ENCODE data around the gene COG3. TPM values are rescaled to one million over a fixed set of nuclear protein-coding genes. Genes with fewer than 3 reads are reported as not detected.
A peak's percentile ranks its signal among the peaks of the same experiment; 100 is the strongest.

Gene COG3
- total RNA-seq, 2 donors from 2014 or later = 11.7 to 18.6 TPM

DNA sequence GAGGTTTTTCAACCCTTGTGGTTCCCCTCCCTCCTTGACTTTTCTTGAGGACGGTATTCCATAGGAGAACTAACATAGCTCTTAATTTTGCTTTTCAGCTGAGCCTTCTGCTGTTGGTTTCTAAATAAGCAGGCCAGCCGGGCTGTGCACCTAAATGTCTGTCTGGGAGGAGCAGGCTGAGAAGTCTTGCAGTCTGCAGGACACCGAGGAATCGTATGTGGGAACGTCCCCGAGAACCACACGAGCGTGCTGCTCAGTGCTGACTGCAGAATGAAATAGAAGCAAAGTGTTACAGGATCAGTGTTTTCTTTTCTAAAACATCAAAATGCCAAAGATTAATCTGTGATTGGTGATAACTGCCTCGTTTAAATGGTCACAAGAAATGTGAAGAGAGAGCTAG is 69.9 kb downstream of the COG3 start:
- intact Hi-C loops (cut with DNase I) = no loop called here
- no peak for DNase-seq
- no peak for ATAC-seq

DNA sequence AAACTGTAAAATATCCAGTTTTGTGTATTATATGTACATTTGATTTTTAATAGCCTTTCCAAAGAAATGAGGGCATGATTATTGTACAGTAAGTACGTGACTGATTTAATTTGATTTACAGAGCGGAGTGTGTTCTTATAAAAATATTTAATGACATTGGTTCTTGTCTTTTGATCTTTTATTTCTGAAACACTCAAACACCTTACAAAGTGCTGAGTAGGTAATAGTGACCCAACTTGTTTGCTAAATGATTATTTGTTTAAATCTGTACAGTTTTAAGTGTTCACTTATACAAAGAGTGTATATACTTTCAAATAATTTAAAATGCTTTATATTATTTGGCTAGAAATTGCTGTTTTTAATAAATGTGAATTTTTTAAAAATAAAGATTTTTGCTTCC is 71.5 kb downstream of the COG3 start:
- intact Hi-C loops (cut with DNase I) = no loop called here
- no peak for DNase-seq
- ATAC-seq = no peak

DNA sequence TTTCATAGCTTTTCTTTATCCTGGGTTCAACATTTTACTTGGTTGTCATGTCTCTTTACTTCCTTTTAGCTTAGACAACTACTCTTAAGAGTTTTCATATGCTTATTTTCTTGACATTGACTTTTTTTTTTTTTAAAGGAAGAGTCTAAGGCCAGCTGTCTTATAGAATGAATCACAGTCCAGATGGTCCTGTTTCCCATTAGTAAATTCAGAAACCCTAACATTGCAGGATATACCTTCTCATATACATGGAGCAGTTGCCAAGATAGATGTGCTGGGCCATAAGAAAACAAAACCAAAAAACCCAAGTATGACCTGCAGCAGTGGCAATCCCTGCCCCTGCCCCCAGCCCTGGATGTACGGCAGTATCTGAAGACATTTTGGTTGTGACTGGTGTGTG is 72.8 kb downstream of the COG3 start:
- ATAC-seq (no peak), DNase-seq (no peak)
- intact Hi-C loops (cut with DNase I) = no loop called here

DNA sequence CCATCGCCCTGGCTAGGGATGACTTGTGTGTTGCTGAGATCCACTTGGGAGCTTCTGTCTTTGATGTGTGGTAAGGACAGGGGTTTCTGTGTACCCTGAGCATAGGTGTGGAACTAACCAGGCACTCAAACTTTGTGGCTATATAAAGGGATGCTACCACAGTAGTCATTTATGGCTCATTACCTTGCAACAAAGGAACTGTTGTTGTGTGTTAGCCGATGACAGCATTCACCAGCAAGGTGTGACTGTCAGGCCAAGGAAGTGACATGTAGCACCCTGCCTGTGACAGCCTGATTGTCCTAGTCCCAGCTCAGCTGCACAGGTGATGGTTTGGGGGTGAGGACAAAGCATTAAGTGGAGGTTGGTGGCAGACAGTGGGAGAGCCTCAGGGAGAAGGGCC is 73.6 kb downstream of the COG3 start:
- no peak for ATAC-seq
- no peak for DNase-seq
- intact Hi-C loops (cut with DNase I) = no loop called here

DNA sequence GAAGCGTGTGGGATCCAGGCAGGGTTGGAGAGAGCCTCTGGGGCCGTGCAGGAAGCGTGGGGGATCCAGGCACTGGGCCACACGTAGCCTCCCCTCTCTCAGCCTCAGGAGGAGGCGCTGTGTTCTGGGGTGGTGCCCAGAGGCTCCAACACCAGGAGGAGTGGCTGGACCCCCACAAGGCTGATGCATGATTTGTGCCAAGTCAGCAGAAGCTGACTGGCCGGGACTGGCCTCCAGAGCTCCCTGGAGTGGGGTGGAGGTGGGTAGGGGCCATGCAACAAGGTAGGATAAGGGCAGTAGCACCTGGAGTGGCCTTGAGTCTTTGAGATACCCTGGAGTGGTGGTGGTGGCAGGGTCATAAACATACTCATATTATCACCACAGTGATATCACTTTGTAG is 75.5 kb downstream of the COG3 start:
- intact Hi-C loops (cut with DNase I) = no loop called here
- ATAC-seq (no peak), DNase-seq (no peak)

DNA sequence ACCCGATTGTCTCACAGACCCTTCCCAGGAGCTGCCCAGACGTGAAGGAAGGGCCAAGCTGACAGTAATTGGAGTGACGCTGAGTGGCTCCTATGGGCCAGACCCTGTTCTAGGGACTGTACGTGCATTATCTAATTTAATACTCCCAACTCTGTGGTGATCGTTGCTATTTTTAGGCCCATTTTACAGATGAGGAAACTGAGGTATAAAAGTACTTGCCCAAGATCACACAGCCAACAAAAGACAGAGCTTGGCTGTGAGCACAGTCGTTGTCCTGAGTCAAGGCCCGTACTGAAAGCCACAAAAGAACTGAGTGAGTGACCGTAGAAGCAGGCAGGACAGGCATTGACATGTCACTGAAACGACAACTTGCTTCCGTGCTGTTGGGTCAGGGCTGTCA is 76.1 kb downstream of the COG3 start:
- intact Hi-C loops (cut with DNase I) = no loop called here

DNA sequence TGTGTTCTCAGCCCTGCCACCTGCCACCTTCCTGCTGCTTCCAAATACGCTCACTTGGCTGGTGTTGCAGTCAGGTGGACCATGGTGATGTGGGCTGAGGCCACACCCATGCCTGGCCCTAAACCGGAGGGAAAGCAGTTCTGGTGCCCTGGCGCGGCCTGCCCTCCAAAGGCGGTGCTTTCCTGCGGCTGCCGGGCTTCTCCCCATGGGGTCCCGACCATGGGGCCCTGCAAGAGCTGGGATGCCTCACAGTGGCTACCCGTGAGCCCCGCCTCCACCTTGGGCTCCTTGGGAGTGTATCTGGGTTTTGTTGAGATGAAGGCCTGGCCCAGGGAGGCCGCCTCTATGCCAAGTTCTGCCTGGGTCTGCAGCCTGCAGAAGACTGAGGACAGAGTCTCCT is 77.1 kb downstream of the COG3 start:
- DNase-seq = no peak

More for the DNA sequence above, 76.1 kb downstream of the COG3 start:
- DNase-seq (no peak), ATAC-seq (no peak)

DNA sequence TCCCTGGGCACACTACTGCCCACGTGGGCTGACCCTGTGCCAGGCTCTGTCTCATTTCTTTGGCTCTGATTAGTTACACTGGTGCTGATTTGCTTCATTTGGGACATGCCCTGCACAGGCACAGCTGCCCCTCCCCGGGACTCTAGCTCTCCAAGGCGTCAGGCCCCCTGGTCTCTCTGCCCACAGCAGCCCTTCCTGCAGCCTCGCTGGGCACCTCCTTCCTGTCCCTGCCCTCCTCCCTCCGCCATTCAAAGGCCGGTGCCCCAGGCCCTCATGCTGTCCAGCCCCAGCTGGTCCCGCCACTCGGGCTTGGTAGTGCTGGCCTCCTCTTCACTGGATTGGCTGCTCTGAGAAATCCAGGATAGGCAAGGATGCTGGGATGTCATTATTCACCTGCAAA is 77.7 kb downstream of the COG3 start:
- intact Hi-C loops (cut with DNase I) = no loop called here
- DNase-seq (no peak), ATAC-seq (peak in 1 of 2 donors; percentile 19)

More for the DNA sequence above, 77.1 kb downstream of the COG3 start:
- intact Hi-C loops (cut with DNase I) = no loop called here
- no peak for ATAC-seq

DNA sequence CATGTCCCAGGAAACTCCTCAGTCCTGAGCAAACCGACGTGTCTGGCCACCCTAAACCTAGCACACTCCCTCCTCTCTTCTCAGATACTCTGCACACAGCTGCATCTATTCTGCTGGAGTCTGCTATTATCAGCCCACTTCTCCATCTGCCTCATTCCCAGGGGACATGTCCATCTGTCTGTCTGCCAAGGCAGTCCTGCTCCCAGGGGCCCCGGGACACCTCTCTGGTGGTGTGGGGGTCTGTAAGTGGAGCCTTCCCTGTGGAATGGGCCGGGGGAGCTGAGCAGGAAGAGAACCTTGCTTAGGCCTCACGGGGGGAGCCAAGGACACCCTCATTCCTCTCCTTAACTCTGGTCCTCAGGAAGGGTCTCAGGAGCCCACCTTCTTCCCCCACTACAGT is 78.1 kb downstream of the COG3 start:
- ATAC-seq = no peak
- no peak for DNase-seq
- intact Hi-C loops (cut with DNase I) = no loop called here

DNA sequence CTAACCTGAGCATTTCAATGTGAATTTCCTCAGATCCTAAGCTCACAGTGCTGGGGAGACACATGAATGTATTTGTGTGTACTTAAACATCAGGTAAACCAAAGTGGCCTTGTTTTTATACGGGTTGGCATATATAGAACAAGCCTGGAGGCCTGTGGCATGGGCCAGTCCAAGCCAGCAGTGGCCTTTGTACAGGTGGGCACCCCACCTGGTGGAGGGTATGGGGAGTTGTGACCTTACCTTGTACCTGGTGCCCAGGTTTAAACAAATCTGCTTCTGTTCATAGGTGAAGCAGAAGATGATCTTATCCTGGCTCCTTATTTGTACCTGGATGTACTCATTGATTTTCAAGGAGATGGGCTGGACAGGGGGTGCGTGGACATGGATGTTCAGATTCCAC is 79.8 kb downstream of the COG3 start:
- no peak for DNase-seq
- intact Hi-C loops (cut with DNase I) = no loop called here
- no peak for ATAC-seq

DNA sequence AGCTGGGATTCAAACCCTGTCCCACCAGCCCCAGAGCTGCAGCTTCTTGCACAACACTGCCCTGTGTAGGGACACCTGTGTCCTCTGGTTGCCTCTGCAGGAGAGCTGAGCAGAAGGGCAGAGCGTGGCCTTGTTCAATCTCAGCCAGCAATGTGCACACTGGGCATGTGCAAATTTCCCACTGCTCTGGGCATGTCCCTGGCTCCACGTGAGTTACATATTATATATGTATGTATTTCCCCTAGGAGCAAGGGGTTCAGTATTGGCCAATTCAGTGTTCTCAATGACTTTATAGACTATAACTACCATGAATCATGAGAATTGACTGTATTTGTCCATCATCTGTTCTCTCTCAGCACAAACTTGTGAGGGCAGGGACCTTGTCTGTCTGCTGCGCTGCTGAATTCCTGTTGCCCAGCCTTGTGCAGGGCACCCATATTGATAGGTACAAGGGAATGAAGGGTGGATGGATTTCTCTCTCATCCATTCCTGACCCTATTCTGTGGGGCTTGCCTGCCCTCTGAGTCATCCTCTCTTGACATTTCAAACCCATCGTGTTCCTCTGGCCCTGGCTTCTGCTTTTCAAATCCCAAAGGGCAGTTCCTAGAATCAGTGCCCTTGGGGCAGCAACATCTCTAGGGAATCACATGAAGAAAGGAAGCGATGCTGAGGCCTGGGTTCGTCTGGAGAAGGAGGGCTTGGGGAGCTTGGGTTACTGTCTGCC is 81.1 kb downstream of the COG3 start:
- ATAC-seq = no peak
- no peak for DNase-seq
- intact Hi-C loops (cut with DNase I) = no loop called here

DNA sequence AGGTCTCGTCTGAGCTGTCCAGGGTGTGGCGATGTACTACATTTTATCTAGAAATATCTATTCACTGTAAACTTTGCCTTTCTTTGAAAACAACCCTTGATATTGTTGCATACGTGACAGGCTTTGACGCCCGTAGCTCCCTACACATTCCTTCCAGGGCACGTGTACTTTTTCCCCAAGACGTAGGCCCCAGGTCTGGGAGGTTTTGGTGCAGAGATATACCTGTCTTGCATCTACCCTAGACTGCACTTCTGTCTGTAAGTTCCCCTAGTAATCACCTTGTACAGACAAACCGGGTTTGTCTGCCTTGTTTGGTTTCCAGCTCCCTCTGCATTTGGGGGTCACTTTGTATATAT is 81.6 kb downstream of the COG3 start:
- no peak for ATAC-seq
- no peak for DNase-seq
- intact Hi-C loops (cut with DNase I) = no loop called here

DNA sequence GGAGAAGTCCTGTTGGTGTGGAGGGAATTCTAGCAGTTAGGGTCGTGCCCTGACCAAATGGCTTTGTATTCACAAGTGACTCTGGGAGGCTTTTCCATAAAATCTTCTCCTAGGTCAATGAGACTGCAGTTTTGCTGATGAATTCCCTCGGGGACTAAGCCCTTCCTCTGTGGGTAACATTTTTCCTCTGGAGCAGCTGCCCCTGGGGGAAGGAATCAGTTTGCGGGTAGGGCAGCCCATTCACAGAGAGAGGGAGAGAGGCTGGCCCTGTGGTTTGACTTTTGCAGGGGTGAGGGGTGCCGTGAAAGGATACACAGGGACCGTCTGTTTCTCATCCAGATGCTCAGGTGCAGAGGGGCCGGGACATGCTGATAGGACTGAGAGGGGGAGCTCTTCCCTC is 83.5 kb downstream of the COG3 start:
- intact Hi-C loops (cut with DNase I) = no loop called here
- ATAC-seq = no peak
- DNase-seq = no peak

DNA sequence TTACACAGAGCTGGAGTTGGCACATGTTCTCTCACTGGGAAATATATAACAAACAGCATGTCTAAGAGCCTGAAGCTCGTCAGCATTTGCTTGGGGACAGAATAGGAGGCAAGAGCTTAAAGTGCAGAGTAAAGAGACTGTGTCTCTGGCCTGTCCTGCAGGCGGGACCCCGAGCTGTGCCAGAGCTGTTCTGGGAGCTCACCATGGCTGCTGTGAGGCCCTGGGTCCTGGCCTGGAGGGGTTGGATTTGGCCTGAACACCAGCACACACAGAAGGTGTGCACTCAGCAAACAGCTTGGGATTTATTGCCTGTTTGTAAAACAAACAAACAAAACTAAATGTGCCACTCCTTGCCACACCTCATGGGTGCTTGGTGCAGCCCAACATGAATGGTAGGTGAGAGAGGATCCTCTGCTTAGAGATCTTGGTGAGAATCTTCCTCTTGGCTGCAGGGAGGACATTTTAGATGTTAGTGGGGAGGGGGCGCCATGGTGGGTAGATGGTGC is 89.9 kb downstream of the COG3 start:
- intact Hi-C loops (cut with DNase I) = no loop called here
- ATAC-seq (no peak), DNase-seq (no peak)

DNA sequence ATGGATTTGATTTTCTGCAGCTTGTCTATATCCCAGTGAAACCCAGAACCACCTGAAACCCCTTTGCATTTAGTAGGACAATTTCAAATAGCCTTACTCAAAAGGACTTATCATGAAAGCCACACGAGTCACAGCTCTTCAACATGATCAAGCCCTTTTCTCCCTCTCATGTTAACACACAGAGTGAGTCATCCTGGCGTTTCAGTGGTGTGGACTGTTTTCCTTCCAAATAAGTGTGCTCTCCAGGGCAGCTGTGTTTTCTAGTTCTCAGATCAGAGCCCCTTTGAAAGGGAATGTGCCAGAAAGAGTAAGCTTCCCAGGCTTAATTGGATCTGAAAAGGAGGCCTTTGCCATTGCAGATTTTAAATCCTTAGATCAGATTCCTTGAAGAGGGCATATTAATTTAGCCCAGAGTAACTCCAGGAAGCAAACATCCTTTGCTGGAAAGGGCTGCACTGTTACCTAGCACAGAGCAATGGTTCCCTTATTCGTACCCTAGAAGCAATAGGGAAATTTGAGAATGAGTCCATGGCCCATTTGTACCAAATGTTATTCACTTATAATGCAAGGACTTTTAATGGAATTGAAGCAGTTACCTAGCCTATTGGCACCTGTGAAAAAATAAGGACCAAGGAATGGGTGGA is 99.5 kb downstream of the COG3 start:
- DNase-seq (no peak), ATAC-seq (peak in 1 of 2 donors; percentile 65)
- intact Hi-C loops (cut with DNase I) = no loop called here

DNA sequence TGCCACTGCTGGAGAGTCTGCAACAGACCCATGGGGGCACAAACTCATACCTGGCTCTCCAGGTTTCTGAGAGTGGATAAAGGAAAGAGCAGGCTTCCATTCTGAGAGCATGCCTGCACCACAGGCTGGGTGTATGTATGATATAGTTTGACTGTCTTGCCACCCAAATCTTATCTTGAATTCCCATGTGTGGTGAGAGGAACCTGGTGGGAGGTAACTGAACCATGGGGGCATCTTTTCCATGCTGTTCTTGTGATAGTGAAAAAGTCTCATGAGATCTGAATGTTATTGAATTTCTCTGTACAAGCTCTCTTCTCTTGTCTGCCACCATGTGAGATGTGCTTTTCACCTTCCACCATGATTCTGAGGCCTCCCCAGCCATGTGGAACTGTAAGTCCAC is 100.6 kb downstream of the COG3 start:
- ATAC-seq (no peak), DNase-seq (no peak)
- intact Hi-C loops (cut with DNase I) = no loop called here

DNA sequence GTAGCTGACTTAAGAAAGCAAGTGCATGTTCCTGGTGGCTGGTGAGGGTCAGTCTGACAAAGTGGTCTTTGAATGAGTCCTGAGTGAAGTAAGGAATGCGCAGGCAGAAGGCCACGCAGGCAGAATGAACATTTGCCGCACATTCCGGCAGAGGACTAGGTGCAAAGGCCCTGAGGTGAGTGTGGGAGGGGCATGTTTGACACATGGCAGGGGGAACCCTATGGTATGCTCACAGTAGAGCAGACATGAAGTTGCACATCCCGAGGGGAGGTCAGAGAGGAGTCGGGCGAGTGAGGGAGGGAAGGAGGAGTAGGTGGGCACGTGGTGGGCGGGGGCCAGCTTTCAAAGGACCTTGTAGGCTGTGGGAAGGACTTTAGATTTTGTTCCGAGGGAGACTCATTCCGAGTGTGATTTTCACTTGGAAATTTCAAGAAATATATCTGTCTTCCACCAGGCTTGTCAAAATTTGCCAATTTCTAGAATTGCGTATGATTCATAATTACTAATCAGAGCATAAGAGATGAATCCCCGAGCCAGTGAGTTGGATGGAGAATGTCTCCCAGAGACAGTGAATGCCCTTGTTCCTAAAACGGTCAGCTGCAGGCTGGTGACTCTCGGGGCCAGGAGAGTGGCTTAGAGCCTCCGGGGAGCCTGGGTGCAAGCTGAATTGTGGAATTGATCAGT is 110.5 kb downstream of the COG3 start:
- DNase-seq = no peak
- intact Hi-C loops (cut with DNase I) = no loop called here
- no peak for ATAC-seq

DNA sequence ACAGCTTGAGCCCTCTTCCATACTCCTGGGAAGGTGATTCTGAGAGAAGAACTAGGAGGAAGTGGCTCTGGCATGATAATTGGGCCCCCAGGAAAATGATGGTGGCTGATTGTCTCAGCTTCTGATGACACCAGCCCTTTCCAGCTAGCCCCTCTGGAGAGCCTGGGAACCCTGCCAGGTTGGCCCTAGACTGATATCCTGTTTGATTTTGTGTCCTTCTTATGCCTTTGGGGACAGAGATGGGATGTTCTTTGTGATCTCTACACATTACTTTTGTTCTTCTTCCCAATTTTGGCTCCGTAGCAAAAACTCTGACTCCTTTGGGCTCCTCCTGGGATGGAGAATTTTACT is 111.1 kb downstream of the COG3 start:
- ATAC-seq = no peak
- intact Hi-C loops (cut with DNase I) = no loop called here
- DNase-seq = no peak

DNA sequence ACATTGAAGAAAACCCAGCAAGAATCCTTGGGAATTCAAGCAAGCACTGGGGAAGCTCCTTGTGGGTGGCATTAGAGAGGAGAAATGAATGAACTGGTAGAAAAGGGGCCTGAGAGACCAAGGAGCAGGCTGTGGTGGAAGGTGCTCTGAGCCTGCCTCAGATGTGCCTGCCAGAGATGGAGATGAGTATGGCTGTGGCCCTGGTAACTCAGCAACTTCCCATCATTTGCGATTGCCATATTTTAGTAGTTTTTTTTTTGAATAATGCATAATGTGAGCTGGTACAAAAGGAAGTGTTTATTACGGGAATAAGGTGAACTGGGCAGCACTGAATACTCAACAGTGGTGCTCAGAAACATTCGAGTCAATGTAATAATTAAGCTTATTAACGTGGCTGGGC is 111.7 kb downstream of the COG3 start:
- DNase-seq (no peak), ATAC-seq (no peak)
- intact Hi-C loops (cut with DNase I) = no loop called here

DNA sequence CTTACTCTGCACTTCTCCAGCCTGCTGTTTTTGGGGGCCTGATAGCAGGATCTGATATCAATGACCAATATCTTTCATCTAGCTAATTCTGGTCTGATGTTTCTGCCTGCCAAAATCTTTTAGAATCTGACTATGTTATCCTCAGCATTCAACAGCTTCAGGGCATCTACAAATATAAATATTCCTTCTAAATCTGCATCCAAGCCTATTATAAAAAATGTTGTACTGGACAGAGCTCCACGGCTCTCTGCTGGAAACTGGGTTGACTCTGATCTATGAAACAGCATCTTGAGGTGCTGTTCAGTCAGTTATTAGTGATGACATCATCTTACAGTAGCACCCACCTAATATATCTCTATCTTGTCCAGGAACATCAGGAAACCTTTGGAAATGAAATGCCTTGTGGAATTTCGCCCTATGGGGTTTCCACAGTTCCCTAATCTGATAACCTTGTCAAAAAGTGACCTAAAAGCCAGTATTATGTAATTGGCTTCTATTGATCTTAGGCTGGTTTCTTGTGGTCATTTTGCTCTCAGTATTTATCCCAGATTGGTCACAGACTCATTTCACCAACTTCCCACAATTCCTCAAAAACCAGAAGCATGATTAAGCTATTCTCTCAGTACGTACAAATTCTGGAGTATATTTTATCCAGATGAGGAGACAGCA is 117.8 kb downstream of the COG3 start:
- DNase-seq (no peak), ATAC-seq (no peak)
- intact Hi-C loops (cut with DNase I) = no loop called here

Measured in left cardiac atrium (tissue), 4 donors.